Keratinocyte (primary cell): Measurements from ENCODE around the gene MIEF1.

Experiments
- EZH2 ChIP-seq: IDR thresholded peaks from one replicate; pipeline ENCODE4 v1.6.1; 2012; ENCODE audit warnings: inconsistent platforms, mild to moderate bottlenecking, low read length, moderate library complexity
- TF ChIP-seq, protein P1 (sequence below), 3 experiments: IDR thresholded peaks in 1 of 3; conservative IDR thresholded peaks in 1 of 3; optimal IDR thresholded peaks in 1 of 3; 2 replicates in 2 of 3; 3 replicates in 1 of 3; pipeline versions ENCODE3 to v1.5.1; 2011; ENCODE audit warnings: low read length in 3 of 3, mild to moderate bottlenecking in 3 of 3, moderate library complexity in 2 of 3, control low read depth in 1 of 3, inconsistent platforms in 1 of 3; ENCODE audit not compliant: insufficient read depth in 2 of 3; ENCODE audit errors: extremely low read depth in 1 of 3

DNA sequence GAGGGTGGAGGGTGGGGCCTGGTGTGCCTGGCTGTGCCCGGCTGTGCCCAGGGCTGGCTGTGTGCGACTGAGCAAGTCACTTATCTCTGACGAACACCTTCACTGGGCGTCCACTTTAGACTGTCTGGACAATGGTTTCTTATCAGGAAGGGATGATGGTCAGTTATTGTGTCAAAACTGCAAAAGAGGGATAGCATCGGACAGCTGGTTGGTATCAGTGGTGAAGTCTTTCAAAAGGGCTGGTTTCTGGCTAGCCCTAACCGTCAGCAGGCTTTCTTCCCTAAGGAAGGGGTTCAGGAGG lies 49.4 kb upstream of the MIEF1 start:
- TF ChIP-seq, protein P1, sequence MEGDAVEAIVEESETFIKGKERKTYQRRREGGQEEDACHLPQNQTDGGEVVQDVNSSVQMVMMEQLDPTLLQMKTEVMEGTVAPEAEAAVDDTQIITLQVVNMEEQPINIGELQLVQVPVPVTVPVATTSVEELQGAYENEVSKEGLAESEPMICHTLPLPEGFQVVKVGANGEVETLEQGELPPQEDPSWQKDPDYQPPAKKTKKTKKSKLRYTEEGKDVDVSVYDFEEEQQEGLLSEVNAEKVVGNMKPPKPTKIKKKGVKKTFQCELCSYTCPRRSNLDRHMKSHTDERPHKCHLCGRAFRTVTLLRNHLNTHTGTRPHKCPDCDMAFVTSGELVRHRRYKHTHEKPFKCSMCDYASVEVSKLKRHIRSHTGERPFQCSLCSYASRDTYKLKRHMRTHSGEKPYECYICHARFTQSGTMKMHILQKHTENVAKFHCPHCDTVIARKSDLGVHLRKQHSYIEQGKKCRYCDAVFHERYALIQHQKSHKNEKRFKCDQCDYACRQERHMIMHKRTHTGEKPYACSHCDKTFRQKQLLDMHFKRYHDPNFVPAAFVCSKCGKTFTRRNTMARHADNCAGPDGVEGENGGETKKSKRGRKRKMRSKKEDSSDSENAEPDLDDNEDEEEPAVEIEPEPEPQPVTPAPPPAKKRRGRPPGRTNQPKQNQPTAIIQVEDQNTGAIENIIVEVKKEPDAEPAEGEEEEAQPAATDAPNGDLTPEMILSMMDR (optimal IDR thresholded peaks at IDR 0.05 in 1 of 3, IDR thresholded peaks at IDR 0.05 in 1 of 3, conservative IDR thresholded peaks at IDR 0.05 in 1 of 3; ENCODE audit: extremely low read depth in 1 of 3, insufficient read depth in 2 of 3, low read length in 3 of 3), result no peak
- TF ChIP-seq EZH2, result no peak
